G401 (cell line): Measurements from ENCODE around the gene POLR1D. TPM values are rescaled to one million over a fixed set of nuclear protein-coding genes. Genes with fewer than 3 reads are reported as not detected.
A peak's percentile ranks its signal among the peaks of the same experiment; 100 is the strongest.

ENCODE experiments used
- DNase-seq: peaks from one replicate; pipeline ENCODE4 v3.0.0-alpha.2; 2015; ENCODE audit warnings: low spot score
- in situ Hi-C: cut with HindIII; loops from 2 replicates; pipeline ENCODE4 v1.10.0; 2016; ENCODE audit warnings: low sequenced_read_pairs, mixed read lengths
- total RNA-seq: library from RNA; depleted of rRNA; stranded (reverse); fragments of >200 nt; shearing (Covaris generic); gene quantifications from 2 replicates; pipeline ENCODE4 v1.2.3, GENCODE V29; 2014; rRNA removed

POLR1D gene
- total RNA-seq, 1 experiment from 2014 or later: 179 TPM

DNA sequence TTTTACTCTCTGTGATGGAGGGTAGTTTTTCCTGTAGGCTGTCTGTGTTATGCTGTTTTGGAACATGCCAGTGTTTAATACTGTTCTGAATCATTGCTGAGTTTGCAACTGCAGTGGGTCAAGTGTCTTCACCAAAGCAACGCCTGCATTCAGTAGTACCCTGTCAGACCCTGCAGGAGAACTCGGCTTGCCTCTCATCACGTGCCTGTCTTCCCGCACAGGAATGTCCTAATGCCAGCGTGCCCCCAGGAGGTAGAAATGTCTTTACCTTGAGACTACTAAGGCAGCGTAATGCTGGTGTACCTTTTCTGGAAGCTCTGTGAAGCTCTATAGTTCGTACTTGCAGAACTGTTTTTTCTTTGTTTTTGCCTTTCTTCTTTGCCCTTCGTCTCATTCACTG is 42.3 kb downstream of the POLR1D start:
- in situ Hi-C loops: no loop called here
- DNase-seq: peak; percentile 32

DNA sequence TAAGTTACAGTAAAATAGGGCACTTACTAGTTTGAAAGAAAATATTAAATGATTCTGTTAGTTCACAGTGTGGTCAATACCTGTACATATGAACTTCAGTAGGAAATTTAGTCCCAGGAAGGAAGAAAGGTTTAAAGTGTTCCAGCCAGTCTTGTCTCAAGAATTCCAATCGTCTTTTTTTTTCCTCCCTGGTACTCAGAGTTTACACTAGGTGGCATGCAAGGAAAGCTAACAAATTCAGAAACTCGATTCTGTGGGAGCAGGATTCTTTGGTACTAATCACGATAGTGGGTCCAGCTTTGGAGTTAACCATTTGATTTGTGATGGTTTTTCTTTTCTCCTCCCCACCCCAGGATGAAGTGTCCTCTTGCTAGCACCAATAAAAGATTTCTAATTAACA is 43.6 kb downstream of the POLR1D start:
- in situ Hi-C loops: no loop called here
- no peak for DNase-seq

DNA sequence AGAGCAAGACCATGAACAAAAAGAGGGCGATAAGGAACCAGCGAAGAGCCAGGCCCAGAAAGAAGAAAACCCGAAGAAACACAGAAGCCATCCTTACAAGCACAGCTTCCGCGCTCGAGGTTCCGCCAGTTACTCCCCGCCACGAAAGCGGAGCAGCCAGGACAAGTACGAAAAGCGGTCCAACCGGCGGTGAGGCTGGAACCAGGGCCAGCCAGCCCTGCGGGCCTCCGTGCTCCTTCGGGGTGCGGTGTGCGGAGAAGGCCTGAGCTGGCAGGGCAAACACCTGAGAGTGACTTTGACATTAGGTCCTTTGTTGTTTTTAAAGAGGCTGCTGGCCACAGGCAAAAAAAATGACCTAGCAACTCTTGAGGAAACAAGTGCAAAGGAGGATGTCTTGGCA is 44.1 kb downstream of the POLR1D start:
- DNase-seq: no peak
- in situ Hi-C loops: no loop called here

DNA sequence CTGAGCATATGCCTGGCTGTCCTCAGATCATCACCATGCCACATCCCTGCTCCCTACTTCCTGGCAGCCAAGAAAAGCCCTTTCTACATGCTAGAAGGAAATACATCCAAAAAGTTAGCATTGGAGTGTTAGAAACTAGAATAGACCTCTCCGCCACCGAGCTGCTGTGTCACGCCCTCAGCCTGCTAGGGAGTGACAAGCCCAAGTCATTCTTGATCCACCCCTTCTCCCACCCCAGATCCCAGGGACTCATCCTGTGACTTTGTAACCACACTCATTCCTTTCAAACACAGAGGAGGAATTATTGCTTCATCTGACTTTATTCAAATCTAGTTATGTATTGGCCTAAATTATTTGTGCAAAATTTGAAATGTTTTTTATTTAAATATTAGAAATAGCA is 45.3 kb downstream of the POLR1D start:
- in situ Hi-C loops: no loop called here
- DNase-seq: no peak

DNA sequence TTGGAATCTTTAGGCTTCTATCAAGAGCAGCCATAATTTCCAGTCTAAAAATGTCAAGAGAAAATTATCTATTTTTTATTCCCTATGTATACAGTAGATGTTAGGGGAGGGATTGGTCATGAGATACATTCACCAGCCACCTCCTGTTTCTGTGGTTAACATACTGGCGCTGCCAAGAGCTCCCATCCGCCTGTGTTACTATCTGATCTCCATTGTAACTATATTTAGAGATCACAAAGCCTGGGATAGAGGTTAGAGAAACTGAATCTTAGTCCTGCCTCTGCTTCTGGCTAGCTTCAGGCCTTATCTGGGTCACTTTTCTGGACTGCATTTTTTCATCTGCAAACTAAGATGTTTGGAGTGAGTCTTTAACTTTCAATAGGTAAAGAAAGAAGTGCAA is 46.3 kb downstream of the POLR1D start:
- in situ Hi-C loops: no loop called here
- DNase-seq: no peak

DNA sequence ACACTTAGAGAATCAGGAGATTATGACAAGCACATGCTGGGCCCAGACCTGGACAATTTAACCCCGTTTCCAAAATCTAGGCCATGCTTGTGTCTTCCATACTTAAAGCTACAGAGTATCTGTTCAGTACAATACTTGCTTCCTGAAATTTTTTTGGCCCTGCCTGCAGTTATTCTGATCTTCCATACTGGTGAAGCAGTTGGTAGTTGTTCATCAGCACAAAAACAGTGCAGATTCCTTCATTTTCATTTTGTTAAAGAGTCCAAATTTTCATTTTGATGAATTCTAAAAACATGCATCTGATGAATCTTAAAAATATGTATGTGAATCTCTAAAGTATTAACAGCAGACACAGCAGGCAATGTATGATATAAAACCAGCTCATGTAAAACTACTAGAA is 49.2 kb downstream of the POLR1D start:
- DNase-seq: peak; percentile 39
- in situ Hi-C loops: no loop called here

DNA sequence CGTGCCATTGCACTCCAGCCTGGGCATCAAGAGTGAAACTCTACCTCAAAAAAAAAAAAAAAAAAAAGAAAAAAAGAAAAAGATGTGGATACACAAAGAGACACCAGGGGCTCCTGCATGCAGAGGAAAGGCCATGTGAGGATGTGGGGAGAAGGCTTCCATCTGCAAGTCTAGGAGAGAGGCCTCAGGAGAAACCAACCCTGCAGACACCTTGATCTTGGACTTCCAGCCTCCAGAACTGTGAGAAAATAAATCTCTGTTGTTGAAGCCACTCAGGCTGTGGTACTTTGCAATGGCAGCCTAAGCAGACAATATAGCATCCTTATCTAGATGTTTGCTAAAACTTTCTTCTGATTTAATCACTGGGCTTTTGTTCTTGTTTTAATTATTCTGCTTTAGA is 50.3 kb downstream of the POLR1D start:
- DNase-seq: no peak
- in situ Hi-C loops: no loop called here

Other genes with a start within 250 kb of the POLR1D start
- gene GTF3A, start 197.3 kb upstream of the POLR1D start, total RNA-seq: 189 and 243 TPM in 2 replicates
- gene MTIF3, start 171.3 kb upstream of the POLR1D start, total RNA-seq: 35.3 and 71.5 TPM in 2 replicates
- 10.2 and 13.1 TPM in 2 replicates for gene LNX2, start 1.4 kb upstream of the POLR1D start, total RNA-seq
- not detected in 2 replicates for gene GSX1, start 170.6 kb downstream of the POLR1D start, total RNA-seq